GM21526 (cell line): Measurements from ENCODE around the gene DRG2.

ENCODE experiments used
- ATAC-seq: cut with Tn5 transposase; IDR thresholded peaks from one replicate; pipeline ENCODE4 v1.9.1; 2021; ENCODE audit warnings: moderate library complexity; ENCODE audit not compliant: unreplicated experiment, low FRiP score

The DRG2 gene

DNA sequence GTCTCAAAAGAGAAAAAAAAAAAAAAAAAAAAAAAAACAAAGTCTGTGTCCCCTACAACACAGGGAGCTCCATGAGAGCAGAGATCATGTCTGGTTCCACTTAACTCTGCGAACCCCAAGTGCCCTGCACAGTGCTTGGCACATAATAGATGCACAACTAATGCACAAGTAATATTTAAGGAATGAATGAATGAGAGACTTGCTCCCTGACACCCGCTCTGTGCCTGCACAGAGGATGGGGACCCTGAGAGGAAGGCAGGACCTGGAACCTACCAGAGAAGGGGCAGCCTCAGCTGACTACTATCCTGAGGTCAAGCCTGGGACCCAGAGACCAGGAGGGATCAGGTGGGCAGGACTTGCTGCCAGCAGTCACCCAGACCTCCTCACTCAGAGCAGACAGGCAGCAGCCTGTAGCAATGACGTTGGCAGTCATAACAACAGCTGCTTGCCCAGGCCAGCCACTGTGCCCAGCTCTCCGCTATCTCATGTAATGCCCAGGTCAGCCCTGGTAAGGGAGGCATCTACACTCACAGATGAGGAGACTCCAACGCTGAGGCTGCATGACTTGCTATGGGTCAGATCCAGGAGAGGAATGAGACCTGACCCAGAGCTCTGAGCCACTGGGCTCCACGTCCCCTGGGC is 23.7 kb downstream of the DRG2 start:
- ATAC-seq: no peak

DNA sequence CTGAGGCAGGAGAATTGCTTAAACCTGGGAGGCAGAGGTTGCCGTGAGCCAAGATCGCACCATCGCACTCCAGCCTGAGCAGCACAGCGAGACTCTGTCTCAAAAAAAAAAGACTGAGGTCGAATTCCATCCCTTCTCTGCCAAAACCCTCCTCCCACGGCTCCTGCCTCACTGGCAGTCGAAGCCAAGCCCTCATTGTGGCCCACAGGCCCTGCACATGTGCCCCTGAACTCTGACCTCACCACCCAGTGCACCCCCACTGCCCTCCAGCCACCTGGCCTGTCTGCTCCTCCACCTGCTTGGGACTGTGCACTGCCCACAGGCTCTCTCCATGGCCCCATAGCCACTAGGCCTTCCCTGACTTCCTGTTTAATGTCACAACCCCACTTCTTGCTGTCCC is 27.8 kb downstream of the DRG2 start:
- ATAC-seq: no peak

DNA sequence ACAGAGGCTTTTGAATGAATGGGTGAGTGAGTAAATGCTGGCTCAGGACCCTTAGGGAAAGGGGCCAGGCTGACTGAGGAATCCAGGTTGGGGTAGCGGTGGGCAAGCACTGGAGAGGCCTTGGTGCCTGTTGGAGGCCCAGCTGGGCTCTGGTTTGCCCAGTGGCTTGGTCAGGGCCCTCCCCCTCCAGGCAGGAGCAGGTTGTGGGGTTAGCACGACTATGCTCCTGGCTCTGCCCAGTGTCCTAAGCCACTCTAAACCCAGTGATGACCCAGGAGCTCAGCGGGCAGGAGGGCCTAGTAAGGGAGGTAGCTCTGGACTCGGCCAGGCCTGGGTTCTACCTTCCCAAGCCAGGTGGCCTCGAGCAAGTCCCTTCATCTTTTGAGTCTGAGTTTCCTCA is 28.3 kb downstream of the DRG2 start:
- no peak for ATAC-seq

DNA sequence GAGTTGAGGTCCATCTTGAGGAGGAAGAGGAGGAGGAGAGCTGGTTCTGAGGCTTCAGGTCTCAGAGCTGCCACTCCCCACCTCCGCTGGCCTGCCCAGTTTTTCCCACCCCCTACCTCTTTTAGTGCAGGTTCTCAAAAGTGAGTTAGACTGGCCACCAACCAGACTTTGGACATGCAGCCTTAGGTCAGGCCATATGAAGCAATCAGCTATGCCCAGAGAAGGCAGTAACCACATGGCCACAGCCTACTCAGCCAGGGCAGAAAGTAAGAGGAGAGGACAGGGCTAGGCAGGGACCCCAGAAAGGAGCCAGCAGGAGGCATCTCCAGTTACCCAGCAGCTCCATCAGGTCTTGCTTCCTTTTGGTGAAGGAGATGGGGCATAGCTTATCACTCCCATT is 29.8 kb downstream of the DRG2 start:
- ATAC-seq: no peak

DNA sequence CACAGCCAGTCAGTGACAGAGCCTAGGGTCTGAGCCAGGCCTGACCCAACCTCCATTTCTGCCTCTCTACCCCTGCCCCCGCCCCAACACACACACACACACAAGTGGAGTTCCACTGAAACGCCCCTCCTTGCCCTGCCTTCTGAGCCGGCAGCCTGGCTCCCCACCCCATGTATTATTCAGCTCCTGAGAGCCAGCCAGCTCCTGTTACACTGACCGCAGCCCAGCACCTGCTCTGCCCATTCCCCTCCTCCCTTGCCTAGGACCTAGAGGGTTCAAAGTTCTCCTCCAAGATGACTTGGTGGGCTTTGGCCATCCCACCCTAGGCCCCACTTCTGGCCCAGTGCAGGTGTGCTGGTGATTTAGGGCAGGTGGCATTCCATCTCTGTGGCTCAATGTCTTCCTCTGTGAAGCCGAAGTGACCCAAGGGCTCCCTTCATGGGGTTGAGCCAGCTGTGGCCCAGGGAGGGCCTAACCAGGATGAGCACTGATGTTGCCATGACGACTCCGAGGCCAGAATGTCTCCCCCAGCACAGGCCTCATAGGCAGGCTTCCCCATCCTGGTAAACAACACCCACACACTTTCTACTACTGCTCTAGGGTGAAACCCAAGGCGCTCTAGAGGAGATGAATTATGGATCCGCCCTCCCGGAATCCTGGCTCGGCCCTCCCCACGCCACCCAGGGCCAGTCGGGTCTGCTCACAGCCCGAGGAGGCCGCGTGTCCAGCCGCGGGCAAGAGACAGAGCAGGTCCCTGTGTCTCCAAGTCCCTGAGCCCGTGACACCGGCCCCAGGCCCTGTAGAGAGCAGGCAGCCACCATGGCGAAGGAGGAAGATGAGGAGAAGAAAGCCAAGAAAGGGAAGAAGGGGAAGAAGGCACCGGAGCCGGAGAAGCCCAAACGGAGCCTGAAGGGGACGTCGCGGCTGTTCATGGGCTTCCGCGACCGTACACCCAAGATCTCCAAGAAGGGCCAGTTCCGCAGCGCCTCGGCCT is 30.5 kb downstream of the DRG2 start:
- no peak for ATAC-seq

DNA sequence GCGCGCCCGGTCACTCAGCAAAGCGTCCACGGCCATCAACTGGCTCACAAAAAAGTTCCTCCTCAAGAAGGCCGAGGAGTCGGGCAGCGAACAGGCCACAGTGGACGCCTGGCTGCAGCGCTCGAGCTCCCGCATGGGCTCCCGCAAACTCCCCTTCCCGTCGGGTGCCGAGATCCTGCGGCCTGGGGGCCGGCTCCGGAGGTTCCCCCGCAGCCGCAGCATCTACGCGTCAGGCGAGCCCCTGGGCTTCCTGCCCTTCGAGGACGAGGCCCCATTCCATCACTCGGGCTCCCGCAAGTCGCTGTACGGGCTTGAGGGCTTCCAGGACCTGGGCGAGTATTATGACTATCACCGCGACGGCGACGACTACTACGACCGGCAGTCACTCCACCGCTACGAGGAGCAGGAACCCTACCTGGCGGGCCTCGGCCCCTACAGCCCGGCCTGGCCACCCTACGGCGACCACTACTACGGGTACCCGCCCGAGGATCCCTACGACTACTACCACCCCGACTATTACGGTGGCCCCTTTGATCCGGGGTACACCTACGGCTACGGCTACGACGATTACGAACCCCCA is 31.5 kb downstream of the DRG2 start:
- ATAC-seq: no peak

DNA sequence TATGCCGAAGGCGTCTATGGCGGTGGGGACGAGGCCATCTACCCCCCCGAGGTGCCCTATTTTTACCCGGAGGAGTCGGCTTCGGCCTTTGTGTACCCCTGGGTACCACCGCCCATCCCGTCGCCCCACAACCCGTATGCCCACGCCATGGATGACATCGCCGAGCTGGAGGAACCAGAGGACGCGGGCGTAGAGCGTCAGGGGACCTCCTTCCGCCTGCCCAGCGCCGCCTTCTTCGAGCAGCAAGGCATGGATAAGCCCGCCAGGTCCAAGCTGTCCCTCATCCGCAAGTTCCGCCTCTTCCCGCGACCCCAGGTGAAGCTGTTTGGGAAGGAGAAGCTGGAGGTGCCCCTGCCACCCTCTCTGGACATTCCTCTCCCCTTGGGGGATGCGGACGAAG is 32.2 kb downstream of the DRG2 start:
- ATAC-seq: no peak

DNA sequence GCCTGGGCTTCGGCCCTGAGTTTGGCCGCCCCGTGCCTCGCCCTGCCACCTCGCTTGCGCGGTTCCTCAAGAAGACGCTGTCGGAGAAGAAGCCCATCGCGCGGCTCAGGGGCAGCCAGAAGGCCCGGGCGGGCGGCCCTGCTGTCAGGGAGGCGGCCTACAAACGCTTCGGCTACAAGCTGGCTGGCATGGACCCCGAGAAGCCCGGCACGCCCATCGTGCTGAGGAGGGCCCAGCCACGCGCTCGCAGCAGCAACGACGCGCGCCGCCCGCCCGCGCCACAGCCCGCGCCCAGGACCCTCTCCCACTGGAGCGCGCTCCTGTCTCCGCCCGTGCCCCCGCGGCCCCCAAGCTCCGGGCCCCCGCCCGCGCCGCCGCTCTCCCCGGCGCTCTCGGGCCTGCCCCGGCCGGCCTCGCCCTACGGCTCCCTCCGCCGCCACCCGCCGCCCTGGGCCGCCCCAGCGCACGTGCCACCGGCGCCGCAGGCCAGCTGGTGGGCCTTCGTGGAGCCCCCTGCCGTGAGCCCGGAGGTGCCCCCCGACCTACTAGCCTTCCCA is 32.8 kb downstream of the DRG2 start:
- ATAC-seq: no peak

DNA sequence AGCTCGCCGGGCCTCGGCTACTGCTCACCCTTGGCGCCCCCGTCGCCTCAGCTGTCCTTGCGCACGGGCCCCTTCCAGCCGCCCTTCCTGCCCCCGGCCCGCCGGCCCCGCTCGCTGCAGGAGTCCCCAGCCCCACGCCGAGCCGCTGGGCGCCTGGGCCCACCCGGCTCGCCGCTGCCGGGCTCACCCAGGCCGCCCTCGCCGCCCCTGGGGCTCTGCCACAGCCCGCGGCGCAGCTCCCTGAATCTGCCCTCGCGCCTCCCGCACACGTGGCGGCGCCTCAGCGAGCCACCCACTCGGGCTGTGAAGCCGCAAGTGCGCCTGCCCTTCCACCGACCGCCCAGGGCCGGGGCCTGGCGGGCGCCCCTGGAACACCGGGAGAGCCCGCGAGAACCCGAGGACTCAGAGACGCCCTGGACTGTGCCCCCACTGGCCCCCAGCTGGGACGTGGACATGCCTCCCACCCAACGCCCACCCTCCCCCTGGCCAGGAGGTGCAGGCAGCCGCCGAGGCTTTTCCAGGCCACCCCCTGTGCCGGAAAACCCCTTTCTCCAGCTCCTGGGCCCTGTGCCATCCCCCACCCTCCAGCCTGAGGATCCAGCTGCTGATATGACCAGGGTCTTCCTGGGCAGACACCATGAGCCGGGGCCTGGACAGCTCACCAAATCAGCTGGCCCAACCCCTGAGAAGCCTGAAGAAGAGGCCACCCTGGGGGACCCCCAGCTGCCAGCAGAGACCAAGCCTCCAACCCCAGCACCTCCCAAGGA is 33.6 kb downstream of the DRG2 start:
- ATAC-seq: no peak

DNA sequence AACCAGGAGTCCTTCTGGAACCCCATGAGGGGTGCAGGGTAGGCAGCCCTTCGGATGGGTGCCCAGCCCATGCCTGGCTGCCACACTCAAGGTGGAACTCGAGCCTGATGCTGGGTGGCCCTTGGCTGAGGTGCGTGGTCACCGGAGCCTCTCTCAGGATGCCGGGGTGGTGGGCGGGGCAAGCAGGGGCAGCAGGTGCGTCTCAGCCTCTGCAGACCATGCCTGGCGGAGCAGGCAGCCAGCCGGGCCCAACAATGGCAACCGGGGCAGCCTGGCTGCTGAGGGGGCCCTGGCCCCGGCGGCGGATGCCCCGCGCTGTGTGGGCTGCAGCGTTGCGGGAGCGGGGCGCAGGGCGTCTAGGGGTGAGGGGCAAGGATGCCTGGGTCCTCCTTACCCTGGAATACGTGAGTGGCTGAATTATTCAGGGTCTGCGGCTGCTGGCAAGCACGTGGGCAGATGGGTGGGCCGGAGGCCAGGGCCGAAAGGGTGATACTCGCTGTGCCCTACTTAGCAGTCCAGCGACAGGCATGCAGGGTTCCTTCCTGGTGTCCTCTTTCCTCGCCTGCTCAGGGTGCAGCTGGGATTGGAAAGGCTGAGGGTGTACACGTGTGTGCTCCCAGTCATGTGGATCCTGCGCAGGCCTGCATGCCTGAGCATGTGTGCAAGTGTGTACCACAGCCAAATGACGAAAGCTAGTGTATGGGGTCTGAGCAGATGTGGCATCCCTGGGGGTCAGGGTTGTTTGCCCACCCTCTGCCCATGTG is 35.4 kb downstream of the DRG2 start:
- ATAC-seq: no peak

DNA sequence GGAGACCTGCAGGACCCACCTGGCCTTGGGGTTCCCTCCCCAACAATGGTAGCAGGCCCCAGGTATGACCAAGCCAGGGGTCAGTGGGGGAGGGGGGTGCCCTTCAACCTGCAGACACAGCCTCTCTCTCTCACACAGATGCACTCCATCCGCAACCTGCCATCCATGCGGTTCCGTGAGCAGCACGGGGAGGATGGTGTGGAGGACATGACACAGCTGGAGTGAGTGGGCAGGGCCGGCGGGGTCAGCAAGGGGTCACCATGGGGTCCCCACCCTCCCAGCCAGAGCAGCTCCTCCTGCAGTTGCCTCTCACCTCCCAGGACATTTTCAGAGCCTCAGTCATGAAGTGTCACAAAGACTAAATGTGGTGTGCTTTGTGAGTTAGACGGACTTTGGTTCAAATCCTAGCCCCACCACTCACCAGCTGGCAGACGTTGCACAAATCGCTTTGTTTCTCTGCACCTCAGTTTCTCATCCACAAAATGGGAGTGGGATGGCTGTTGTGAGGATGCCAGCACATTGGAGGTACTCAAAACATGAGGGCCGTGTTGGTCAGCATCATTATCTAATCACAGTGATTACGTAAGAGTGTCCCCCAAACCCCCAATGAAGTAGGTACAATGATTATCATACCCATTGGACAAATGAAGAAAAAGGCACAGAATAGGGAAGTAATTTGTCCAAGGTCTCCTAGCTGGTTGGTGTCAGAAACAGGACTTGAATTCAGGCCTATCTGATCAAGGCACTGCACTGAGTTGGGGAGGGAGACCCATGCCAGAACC is 36.8 kb downstream of the DRG2 start:
- ATAC-seq: no peak

DNA sequence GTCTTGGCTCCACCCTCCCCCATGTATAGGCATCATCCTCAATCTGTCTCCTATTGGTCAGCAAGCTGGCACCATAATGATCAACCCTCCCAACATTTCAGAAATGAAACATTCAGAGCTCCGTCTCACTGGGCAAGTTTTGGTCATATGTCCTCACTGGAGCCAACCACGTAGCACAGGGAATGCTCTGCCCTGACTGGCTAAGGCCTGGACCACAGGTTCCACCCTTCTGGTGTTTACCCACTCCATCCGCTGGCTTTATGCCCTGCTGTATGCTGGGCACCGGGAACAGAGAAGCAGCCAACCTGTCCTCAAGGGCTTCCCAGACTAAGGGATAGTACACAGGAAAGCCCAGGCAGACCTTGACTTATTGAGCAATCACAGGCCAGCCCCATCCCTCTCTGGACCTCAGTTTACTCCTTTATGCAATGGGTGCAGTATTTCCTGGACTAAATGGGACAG is 41.3 kb downstream of the DRG2 start:
- no peak for ATAC-seq

DNA sequence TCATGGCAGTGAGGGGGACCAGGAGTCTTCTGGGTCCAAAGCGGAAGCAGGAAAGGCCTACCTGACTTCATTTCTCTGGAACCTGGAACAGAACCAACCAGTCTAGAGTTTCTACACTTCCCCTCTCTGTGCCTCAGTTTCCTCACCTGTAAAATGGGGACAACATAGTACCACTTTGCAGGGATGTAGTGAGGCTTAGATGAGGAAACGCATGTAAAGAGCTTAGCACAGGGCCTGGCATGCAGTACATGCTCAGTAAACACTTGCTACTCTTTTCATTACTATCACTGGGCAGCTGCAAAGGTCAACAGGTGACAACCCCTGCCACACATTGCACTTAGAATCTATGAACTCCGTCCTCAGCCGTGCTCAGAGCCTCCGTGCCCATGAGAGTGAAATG is 45.0 kb downstream of the DRG2 start:
- ATAC-seq: no peak

DNA sequence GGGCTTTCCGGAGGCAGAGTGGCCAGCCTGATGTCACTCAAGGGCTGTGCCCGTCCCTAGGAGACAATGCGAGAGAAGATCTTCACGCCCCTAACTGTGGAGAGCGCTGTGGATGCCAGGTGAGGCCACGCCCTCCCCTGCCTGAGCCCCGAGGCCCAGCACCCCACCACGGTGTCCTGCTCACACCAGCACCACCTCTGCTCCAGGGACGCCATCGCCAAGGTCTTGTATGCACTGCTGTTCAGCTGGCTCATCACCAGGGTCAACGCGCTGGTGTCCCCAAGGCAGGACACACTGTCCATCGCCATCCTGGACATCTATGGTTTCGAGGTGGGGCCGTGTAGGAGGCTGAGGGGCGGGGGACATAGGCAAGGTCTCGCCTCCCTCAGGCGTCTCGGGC is 48.6 kb downstream of the DRG2 start:
- no peak for ATAC-seq

DNA sequence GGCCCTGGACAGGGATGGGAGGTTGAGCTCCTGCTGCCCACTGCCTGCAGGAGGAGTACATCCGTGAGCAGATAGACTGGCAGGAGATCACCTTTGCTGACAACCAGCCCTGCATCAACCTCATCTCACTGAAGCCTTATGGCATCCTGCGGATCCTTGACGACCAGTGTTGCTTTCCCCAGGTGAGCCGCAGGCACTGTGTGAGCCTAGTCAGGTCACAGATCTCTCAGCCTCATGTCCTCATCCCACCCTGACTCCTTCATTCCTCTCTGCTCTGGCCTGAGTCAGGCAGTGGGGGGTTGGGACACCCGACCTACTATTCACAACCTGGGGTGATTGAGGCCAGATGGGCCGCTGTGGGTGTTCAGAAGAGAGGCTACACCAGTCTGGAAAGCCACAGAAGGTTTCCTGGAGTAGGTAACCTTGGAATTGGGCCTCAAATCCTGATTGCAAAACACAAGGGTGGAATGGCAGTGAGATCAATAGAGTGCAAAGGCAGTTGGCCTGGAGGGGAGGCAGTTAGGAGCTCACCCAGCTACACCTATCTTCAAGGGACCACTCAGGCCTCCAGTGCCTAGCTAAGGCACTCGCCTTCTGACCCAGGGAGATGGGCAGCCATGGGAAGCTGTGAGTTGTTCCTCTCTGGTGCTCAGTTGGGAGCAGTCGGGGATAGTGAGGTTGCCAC is 50.5 kb downstream of the DRG2 start:
- no peak for ATAC-seq

DNA sequence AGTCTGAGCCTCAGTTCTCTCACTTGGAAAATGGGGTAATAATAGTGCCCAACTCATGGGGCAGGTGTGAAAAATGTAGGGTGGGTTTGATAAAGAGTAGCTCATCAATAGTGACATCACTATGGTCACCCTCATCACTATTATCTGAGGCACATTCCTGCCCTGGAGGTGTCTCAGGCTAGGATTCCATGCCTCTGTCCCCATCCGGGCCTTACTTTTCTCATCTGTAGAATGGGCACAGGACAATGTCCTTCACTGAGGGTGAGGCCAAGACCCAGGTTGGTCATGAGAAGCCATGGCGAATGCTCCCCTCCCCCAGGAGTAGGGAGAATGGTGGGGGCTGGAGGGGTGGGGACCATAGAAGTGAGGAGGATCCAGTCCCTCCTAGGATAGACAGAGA is 51.3 kb downstream of the DRG2 start:
- no peak for ATAC-seq

DNA sequence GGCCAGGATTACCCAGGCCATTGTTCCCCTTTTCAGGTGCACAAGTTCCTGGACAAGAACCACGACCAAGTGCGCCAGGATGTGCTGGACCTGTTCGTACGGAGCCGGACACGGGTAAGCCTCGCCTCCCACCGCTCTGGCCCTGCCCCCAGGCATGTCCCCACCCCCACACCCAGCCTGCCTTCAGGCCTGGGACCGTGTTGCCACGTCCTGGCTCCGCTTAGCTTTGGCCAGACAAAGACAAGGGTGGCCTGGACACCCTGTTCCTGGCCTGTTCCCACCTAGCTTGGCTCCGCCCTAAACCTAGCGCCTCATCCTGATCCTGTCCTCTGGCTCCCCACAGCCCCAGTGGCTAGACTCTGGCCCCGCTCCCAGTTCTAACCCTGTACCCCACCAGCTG is 51.8 kb downstream of the DRG2 start:
- ATAC-seq: no peak

DNA sequence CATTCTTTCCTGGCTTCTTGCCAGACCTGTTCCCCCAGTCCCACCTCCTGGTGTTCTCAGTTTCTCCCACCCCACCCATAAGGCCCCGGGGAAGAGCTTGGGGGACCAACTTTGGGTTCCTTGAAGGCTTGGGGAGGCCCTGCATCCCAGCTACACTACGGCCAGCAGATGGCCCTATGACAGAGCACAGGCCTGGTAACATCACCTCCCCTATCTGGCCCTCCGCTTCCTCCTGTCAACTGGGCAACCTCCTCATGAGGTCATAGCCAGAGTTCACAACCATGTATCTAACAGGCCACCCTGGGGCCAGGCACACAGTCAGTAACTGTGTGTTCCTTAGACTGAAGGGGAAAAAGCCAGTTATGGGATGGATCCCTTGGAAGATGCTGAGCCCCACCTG is 52.2 kb downstream of the DRG2 start:
- no peak for ATAC-seq
